Panc1 (cell line): ENCODE measurements around the gene MRPS5. TPM values are rescaled to one million over a fixed set of nuclear protein-coding genes. Genes with fewer than 3 reads are reported as not detected.

ENCODE experiments used
- ATAC-seq: fragments of 200-7000 bp; cut with Tn5 transposase; 2 replicates; pipeline ENCODE4 v1.9.1; 2020; ENCODE audit warnings: mild to moderate bottlenecking, moderate library complexity
- BruUV-seq: library from RNA; stranded (reverse); fragments of 400-500 nt; replicated peaks from 2 replicates; lab custom pipeline; 2021; lab: Mats Ljungman, UMichigan
- CTCF ChIA-PET: fragments of 300-600 bp; sonication (Branson Sonifier 250); formaldehyde crosslinking; loops from one replicate; lab custom pipeline; 2022; ENCODE audit warnings: antibody characterized with exemption; lab: Charles Lee
- POLR2A ChIA-PET: fragments of 300-600 bp; sonication (Branson Sonifier 250); formaldehyde crosslinking; loops from one replicate; lab custom pipeline; 2022; ENCODE audit warnings: antibody characterized with exemption; lab: Charles Lee
- DNase-seq: peaks from one replicate; pipeline ENCODE4 v3.0.0-alpha.2; 2010; ENCODE audit warnings: low read depth, low spot score
- H3K27ac ChIP-seq: 2 replicates; pipeline ENCODE4 v1.5.1; 2011; ENCODE audit warnings: mild to moderate bottlenecking, low read length, inconsistent platforms
- H3K27me3 ChIP-seq: fragments of 200-500 bp; sonication (Bioruptor generic); 2 replicates; pipeline ENCODE4 v1.6.0; 2014; ENCODE audit warnings: low read length, inconsistent platforms; ENCODE audit not compliant: control insufficient read depth, insufficient read depth
- H3K36me3 ChIP-seq: fragments of 200-500 bp; sonication (Bioruptor generic); 2 replicates; pipeline ENCODE4 v1.5.1; 2014; ENCODE audit warnings: inconsistent platforms, mild to moderate bottlenecking, low read length, moderate library complexity; ENCODE audit not compliant: control insufficient read depth, insufficient read depth
- H3K4me1 ChIP-seq: 2 replicates; pipeline ENCODE4 v1.5.1; 2011; ENCODE audit warnings: inconsistent platforms, mild to moderate bottlenecking, low read length, moderate library complexity; ENCODE audit not compliant: control insufficient read depth, insufficient read depth
- H3K4me3 ChIP-seq, 2 experiments: 2 replicates each; pipeline ENCODE4 v1.5.1; 2011 to 2012; ENCODE audit warnings: low read depth in 2 of 2, low read length in 2 of 2, mild to moderate bottlenecking in 2 of 2, inconsistent platforms in 1 of 2, moderate library complexity in 1 of 2
- H3K9me3 ChIP-seq: fragments of 200-500 bp; sonication (Bioruptor generic); 2 replicates; pipeline ENCODE4 v1.5.1; 2014; ENCODE audit warnings: low read depth, mild to moderate bottlenecking, inconsistent platforms, low read length, moderate library complexity; ENCODE audit not compliant: control insufficient read depth, insufficient read depth
- POLR2AphosphoS5 ChIP-seq: IDR thresholded peaks from 2 replicates; pipeline ENCODE4 v1.6.1; 2012; ENCODE audit warnings: mild to moderate bottlenecking, low read depth, low read length, moderate library complexity
- SIN3A ChIP-seq: IDR thresholded peaks from 2 replicates; pipeline ENCODE4 v1.6.1; 2012; ENCODE audit warnings: low read depth, mild to moderate bottlenecking, low read length, moderate library complexity, borderline replicate concordance; ENCODE audit not compliant: insufficient read depth
- TCF7L2 ChIP-seq: IDR thresholded peaks from 2 replicates; pipeline ENCODE4 v1.6.1; 2011; ENCODE audit warnings: mild to moderate bottlenecking, low read depth, low read length, inconsistent platforms
- in situ Hi-C: cut with HindIII; loops from 2 replicates; pipeline ENCODE4 v1.10.0; 2016; ENCODE audit warnings: low sequenced_read_pairs, low pct_unique_long_range_greater_than_20kb
- intact Hi-C: fragments of 100-400 bp; cut with micrococcal nuclease; formaldehyde crosslinking; loops from one replicate; pipeline ENCODE4 v1.10.0; 2022; ENCODE audit not compliant: unreplicated experiment
- total RNA-seq: library from RNA; stranded (reverse); gene quantifications from one replicate; pipeline ENCODE4 v1.2.1, GENCODE V29; 2021; ENCODE audit not compliant: unreplicated experiment
- TF ChIP-seq, protein P1 (sequence below): fragments of 450-650 bp; IDR thresholded peaks from 2 replicates; pipeline ENCODE4 v1.5.1; 2017; ENCODE audit warnings: mild to moderate bottlenecking
- TF ChIP-seq, protein P2 (sequence below), 2 experiments: IDR thresholded peaks; 2 replicates each; pipeline ENCODE4 v1.6.1; 2011 to 2012; ENCODE audit warnings: low read depth in 2 of 2, control low read depth in 1 of 2, low read length in 1 of 2, mild to moderate bottlenecking in 1 of 2, moderate library complexity in 1 of 2; ENCODE audit not compliant: insufficient read depth in 1 of 2

Gene MRPS5
- total RNA-seq, 1 experiment from 2014 or later, result 95.8 TPM

DNA sequence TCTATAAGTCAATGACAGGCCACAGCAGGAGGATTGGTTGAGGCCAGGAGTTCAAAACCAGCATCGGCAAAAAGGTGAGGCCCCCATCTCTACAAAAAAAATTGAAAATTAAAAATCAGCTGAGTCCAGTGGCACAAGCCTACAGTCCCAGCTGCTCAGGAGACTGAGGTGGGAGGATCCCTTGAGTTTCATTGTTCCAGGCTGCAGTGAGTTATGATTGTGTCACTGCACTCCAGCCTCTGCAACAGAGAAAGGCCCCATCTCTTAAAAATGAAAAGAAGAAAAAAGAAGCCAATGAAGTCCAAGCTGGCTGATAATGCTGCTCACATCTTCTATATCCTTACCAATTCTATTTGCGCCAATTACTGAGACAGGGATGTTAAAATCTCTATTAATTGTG is 39.1 kb downstream of the MRPS5 start:
- peaks cover 9% of the 10 kb centered on the region for H3K36me3 ChIP-seq
- DNase-seq (no peak), ATAC-seq (no peak)
- H3K27ac ChIP-seq, result no peak overlapping the region
- in situ Hi-C loops (no loop called here), intact Hi-C loops (no loop called here)
- ChIA-PET POLR2A (no interaction called here), CTCF (no interaction called here)
- TF ChIP-seq, protein P1, sequence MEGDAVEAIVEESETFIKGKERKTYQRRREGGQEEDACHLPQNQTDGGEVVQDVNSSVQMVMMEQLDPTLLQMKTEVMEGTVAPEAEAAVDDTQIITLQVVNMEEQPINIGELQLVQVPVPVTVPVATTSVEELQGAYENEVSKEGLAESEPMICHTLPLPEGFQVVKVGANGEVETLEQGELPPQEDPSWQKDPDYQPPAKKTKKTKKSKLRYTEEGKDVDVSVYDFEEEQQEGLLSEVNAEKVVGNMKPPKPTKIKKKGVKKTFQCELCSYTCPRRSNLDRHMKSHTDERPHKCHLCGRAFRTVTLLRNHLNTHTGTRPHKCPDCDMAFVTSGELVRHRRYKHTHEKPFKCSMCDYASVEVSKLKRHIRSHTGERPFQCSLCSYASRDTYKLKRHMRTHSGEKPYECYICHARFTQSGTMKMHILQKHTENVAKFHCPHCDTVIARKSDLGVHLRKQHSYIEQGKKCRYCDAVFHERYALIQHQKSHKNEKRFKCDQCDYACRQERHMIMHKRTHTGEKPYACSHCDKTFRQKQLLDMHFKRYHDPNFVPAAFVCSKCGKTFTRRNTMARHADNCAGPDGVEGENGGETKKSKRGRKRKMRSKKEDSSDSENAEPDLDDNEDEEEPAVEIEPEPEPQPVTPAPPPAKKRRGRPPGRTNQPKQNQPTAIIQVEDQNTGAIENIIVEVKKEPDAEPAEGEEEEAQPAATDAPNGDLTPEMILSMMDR, result no peak
- TF ChIP-seq SIN3A (no peak), TCF7L2 (no peak), POLR2AphosphoS5 (no peak)
- TF ChIP-seq, protein P2, sequence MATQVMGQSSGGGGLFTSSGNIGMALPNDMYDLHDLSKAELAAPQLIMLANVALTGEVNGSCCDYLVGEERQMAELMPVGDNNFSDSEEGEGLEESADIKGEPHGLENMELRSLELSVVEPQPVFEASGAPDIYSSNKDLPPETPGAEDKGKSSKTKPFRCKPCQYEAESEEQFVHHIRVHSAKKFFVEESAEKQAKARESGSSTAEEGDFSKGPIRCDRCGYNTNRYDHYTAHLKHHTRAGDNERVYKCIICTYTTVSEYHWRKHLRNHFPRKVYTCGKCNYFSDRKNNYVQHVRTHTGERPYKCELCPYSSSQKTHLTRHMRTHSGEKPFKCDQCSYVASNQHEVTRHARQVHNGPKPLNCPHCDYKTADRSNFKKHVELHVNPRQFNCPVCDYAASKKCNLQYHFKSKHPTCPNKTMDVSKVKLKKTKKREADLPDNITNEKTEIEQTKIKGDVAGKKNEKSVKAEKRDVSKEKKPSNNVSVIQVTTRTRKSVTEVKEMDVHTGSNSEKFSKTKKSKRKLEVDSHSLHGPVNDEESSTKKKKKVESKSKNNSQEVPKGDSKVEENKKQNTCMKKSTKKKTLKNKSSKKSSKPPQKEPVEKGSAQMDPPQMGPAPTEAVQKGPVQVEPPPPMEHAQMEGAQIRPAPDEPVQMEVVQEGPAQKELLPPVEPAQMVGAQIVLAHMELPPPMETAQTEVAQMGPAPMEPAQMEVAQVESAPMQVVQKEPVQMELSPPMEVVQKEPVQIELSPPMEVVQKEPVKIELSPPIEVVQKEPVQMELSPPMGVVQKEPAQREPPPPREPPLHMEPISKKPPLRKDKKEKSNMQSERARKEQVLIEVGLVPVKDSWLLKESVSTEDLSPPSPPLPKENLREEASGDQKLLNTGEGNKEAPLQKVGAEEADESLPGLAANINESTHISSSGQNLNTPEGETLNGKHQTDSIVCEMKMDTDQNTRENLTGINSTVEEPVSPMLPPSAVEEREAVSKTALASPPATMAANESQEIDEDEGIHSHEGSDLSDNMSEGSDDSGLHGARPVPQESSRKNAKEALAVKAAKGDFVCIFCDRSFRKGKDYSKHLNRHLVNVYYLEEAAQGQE (IDR thresholded peaks at IDR 0.05; ENCODE audit: insufficient read depth in 1 of 2, low read depth in 2 of 2, low read length in 1 of 2), result no peak
- no peaks in the 10 kb centered on the region for H3K4me1 ChIP-seq
- H3K4me3 ChIP-seq, result no peak overlapping the region
- H3K9me3 ChIP-seq, result no peaks in the 10 kb centered on the region
- BruUV-seq, result no TSS peak
- H3K27me3 ChIP-seq, result peaks cover 4% of the 10 kb centered on the region; the same call in 1 of the 2 replicates

DNA sequence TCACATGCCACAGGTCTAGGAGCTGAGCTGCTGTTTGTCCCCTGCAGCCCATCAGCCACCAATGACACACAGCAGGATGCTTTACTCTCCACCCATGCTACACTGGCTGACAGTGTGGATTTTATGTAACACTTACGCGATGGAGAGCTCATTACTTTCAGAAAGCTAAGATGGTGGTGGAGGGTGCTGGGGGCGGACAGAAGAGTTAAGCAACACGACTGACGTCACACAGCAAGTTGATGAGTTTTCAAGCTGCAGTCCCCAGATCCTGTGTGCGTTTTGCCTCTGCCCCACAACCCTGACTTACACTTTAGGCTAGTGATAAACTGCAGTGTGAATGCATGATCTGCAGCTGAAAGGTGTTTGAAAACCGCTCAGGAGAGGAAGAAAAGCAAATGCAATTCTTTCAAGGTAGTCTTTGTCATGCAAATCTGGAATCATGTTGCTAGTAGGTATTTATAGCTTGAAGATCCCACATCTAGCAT is 42.4 kb downstream of the MRPS5 start:
- Histone ChIP-seq H3K4me3 (no peak overlapping the region), H3K27ac (no peak overlapping the region), H3K27me3 (peaks cover 10% of the 10 kb centered on the region), H3K4me1 (no peaks in the 10 kb centered on the region; the same call in none of the 2 replicates), H3K9me3 (no peaks in the 10 kb centered on the region), H3K36me3 (no peaks in the 10 kb centered on the region)
- DNase-seq (no peak), ATAC-seq (no peak)
- in situ Hi-C loops (no loop called here), intact Hi-C loops (no loop called here)
- ChIA-PET POLR2A (no interaction called here), CTCF (interaction anchor here (0.6 to 2.8 kb wide), 10 partner anchors 13 to 454 kb away, joined by 3 to 14 read pairs (median 4); partner anchors contain the start of gene MAL)
- BruUV-seq, result no TSS peak
- no peak for TF ChIP-seq SIN3A
- no peak for TF ChIP-seq TCF7L2
- no peak for TF ChIP-seq POLR2AphosphoS5
- TF ChIP-seq, protein P2 (IDR thresholded peaks at IDR 0.05; ENCODE audit: insufficient read depth in 1 of 2, low read depth in 2 of 2, low read length in 1 of 2), result no peak
- TF ChIP-seq, protein P1, result no peak
